ENCODE results near the gene STYXL1.
A peak's percentile ranks its signal among the peaks of the same experiment; 100 is the strongest.
"Not testable (repeated sequence)": the region's sequence is repeated elsewhere in the genome, so short reads cannot be mapped to it uniquely, and the experiment has no call there.

The STYXL1 gene

GRCh38 chr7:76049295-76049694, 1.5 kb upstream of the STYXL1 start:
- TF ChIP-seq CTCF (IDR thresholded peaks at IDR 0.05; ENCODE audit: borderline replicate concordance, control extremely low read depth, extremely low read depth, insufficient read depth, missing control alignments) = no peak
- DNase-seq (ENCODE audit: low spot score) = no peak
- in situ Hi-C loops (cut with MboI; ENCODE audit: low sequenced_read_pairs, unreplicated experiment) = no loop called here

GRCh38 chr7:76048668-76048988, 828 bp upstream of the STYXL1 start:
- DNase-seq (ENCODE audit: low spot score) = peak; percentile 65
- in situ Hi-C loops (cut with MboI; ENCODE audit: low sequenced_read_pairs, unreplicated experiment) = no loop called here
- no peak for TF ChIP-seq CTCF (IDR thresholded peaks at IDR 0.05; ENCODE audit: borderline replicate concordance, control extremely low read depth, extremely low read depth, insufficient read depth, missing control alignments)

- TF ChIP-seq CTCF (IDR thresholded peaks at IDR 0.05; ENCODE audit: borderline replicate concordance, control extremely low read depth, extremely low read depth, insufficient read depth, missing control alignments) = no peak
- DNase-seq (ENCODE audit: low spot score) = no peak
- in situ Hi-C loops (cut with MboI; ENCODE audit: low sequenced_read_pairs, unreplicated experiment) = no loop called here
Observed at GRCh38 chr7:76047305-76047810, 442 bp downstream of the STYXL1 start.

- in situ Hi-C loops (cut with MboI; ENCODE audit: low sequenced_read_pairs, unreplicated experiment) = no loop called here
- no peak for TF ChIP-seq CTCF (IDR thresholded peaks at IDR 0.05; ENCODE audit: borderline replicate concordance, control extremely low read depth, extremely low read depth, insufficient read depth, missing control alignments)
- no peak for DNase-seq (ENCODE audit: low spot score)
Observed at GRCh38 chr7:76044375-76044865, 3.4 kb downstream of the STYXL1 start.

- DNase-seq (ENCODE audit: low spot score) = no peak
- TF ChIP-seq CTCF (IDR thresholded peaks at IDR 0.05; ENCODE audit: borderline replicate concordance, control extremely low read depth, extremely low read depth, insufficient read depth, missing control alignments) = no peak
- in situ Hi-C loops (cut with MboI; ENCODE audit: low sequenced_read_pairs, unreplicated experiment) = no loop called here
Observed at GRCh38 chr7:76040126-76040525, 7.7 kb downstream of the STYXL1 start.

- in situ Hi-C loops (cut with MboI; ENCODE audit: low sequenced_read_pairs, unreplicated experiment) = no loop called here
- no peak for TF ChIP-seq CTCF (IDR thresholded peaks at IDR 0.05; ENCODE audit: borderline replicate concordance, control extremely low read depth, extremely low read depth, insufficient read depth, missing control alignments)
- no peak for DNase-seq (ENCODE audit: low spot score)
Observed at GRCh38 chr7:76037310-76037709, 10.5 kb downstream of the STYXL1 start.

GRCh38 chr7:76031964-76032363, 15.8 kb downstream of the STYXL1 start:
- DNase-seq (ENCODE audit: low spot score) = no peak
- no peak for TF ChIP-seq CTCF (IDR thresholded peaks at IDR 0.05; ENCODE audit: borderline replicate concordance, control extremely low read depth, extremely low read depth, insufficient read depth, missing control alignments)
- in situ Hi-C loops (cut with MboI; ENCODE audit: low sequenced_read_pairs, unreplicated experiment) = no loop called here

GRCh38 chr7:76029682-76030081, 18.1 kb downstream of the STYXL1 start:
- in situ Hi-C loops (cut with MboI; ENCODE audit: low sequenced_read_pairs, unreplicated experiment); DNase-seq (ENCODE audit: low spot score): not testable (repeated sequence)
